ENCODE data around the gene CPNE5.

The CPNE5 gene

DNA sequence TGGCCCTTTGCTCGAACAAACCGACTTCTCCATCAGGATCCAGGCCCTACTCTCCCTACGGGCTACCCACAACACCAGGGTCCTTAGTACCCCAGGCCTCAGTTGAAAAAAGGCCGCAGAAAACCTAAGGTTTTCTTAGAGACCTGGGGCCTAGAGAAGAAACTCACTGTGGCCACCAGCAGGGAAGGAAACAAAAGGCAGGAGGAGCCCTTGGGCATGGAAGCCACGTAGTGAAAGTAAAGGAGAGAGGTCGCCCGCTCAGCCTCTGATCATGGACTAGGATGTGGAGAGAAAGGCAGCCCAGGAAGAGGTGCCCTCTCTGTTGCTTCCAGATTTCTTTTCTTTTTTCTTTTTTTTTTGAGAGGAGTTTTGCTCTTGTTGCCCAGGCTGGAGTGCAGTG lies 31.5 kb downstream of the CPNE5 start:
- FAIRE-seq (no peak), DNase-seq (ENCODE audit: insufficient read length) (no peak)
- TF ChIP-seq POLR2A (IDR thresholded peaks at IDR 0.05; ENCODE audit: low read depth, low read length) (no peak), POLR2AphosphoS5 (IDR thresholded peaks at IDR 0.05; ENCODE audit: low read depth, low read length) (no peak), TAF1 (IDR thresholded peaks at IDR 0.05; ENCODE audit: borderline replicate concordance, low read depth, low read length) (no peak)

DNA sequence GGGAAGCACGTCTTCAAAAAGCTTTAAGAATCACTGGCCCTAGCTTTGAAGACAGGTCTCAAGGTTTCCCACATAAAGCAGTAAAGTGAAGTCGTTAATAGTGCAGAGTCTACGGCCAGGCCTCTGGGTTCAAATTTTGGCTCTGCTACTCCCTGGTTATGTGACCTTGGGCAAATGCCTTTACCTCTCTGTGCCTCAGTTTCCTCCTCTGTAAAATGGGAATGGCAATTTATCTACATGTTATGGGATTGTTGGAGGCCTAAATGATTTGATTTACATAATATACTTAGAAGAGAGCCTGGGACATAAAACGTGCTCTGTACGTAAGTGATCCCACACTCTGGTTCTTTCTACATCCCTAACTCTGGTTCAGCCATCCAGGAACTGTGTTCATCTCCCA lies 32.1 kb downstream of the CPNE5 start:
- FAIRE-seq (no peak), DNase-seq (ENCODE audit: insufficient read length) (no peak)
- TF ChIP-seq TAF1 (IDR thresholded peaks at IDR 0.05; ENCODE audit: borderline replicate concordance, low read depth, low read length): no peak
- TF ChIP-seq POLR2A (IDR thresholded peaks at IDR 0.05; ENCODE audit: low read depth, low read length): no peak
- TF ChIP-seq POLR2AphosphoS5 (IDR thresholded peaks at IDR 0.05; ENCODE audit: low read depth, low read length): no peak

DNA sequence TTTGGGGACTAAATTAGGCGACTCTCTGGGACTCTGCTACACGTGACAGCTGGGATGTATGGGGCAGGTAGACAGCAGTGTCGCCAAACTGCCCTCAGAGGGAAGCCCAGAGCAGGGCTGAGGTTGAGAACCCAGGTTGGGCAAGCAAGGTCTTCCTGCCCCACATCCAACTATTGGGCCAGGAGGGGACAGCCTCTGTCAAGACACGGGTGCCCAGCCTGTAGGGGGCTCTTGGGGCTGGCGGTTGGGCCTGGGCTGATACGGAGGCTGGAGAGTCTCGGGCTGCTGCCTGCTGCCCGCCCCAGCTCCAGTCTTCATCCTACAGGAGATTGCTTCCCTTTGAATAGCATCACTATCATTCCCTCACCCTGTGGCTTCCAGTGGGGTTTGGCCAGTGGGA lies 33.3 kb downstream of the CPNE5 start:
- DNase-seq (ENCODE audit: insufficient read length): no peak
- TF ChIP-seq POLR2AphosphoS5 (IDR thresholded peaks at IDR 0.05; ENCODE audit: low read depth, low read length): no peak
- TF ChIP-seq TAF1 (IDR thresholded peaks at IDR 0.05; ENCODE audit: borderline replicate concordance, low read depth, low read length): no peak
- no peak for TF ChIP-seq POLR2A (IDR thresholded peaks at IDR 0.05; ENCODE audit: low read depth, low read length)
- FAIRE-seq: no peak

DNA sequence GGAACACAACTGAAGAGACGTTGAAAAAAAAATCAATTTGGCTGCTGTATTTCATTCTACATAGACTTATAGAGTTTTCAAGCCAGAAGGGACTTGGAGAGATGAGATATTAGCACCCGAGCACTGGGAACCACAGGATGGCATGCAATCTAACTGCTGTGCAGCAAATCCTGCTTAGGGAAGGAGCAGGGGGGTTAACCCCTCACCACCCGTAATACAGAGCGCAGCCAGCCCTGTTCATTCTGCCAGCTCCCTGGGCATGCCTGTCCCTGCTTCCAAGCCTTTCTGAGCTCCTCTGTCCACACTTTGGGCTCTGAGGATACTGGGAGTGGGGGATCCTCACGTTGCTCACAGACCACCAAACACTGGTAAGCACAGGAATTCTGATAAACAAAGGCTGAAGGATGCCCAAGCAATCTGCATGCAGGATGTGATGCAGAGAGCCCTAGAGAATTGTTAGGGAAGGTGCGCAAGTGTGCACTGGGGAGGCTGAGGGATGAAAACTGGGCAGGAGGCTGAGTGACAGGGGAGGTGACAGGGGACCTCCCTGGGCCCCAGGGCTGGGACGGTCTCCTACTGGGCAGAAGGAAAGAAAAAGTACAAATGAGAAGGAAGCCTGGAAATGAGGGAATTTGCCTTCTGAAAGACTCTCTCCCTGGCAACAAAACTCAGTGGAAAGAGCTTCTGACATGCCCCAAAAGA lies 34.0 kb downstream of the CPNE5 start:
- TF ChIP-seq POLR2A (IDR thresholded peaks at IDR 0.05; ENCODE audit: low read depth, low read length) (no peak), TAF1 (IDR thresholded peaks at IDR 0.05; ENCODE audit: borderline replicate concordance, low read depth, low read length) (no peak), POLR2AphosphoS5 (IDR thresholded peaks at IDR 0.05; ENCODE audit: low read depth, low read length) (no peak)
- FAIRE-seq: no peak
- DNase-seq (ENCODE audit: insufficient read length): no peak

DNA sequence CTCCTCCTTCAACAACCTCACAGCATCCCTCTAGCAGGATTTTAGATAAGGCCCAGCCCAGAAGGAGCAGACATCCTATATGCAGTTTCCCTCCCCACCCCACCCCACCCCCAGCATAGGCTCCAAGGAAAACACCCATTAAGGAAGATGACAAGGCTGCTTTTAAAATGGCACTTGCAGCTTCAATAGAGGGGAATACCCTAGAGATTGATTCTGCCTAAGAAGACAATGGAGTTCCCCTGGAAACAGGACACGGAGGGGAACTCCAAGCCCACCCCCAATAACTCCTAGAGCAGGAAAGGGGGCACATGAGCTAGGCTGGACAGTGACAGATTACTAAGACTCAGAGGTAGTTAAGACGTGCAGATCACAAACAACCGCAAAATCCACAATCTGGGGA lies 34.7 kb downstream of the CPNE5 start:
- FAIRE-seq: no peak
- DNase-seq (ENCODE audit: insufficient read length): no peak
- TF ChIP-seq TAF1 (IDR thresholded peaks at IDR 0.05; ENCODE audit: borderline replicate concordance, low read depth, low read length) (no peak), POLR2AphosphoS5 (IDR thresholded peaks at IDR 0.05; ENCODE audit: low read depth, low read length) (no peak)

DNA sequence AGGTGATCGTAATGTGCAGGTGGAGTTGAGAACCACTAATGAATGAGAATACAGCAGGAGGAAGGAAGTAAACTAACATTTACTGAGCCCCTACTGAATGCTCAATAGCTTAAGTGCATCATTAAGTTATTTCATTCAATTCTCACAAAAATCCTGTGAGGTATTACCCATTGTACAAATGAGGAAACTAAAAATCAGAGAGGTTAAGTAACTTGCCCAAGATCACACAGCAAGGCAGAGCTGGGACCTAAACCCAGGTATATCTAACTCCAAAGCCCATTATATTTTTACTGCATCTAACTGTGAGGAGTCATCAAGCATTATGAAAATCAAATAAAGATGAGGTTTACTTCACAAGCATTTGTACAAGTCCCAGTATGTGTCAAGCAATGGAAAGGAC lies 35.3 kb downstream of the CPNE5 start:
- DNase-seq (ENCODE audit: insufficient read length): no peak
- TF ChIP-seq POLR2AphosphoS5 (IDR thresholded peaks at IDR 0.05; ENCODE audit: low read depth, low read length) (no peak), POLR2A (IDR thresholded peaks at IDR 0.05; ENCODE audit: low read depth, low read length) (no peak), TAF1 (IDR thresholded peaks at IDR 0.05; ENCODE audit: borderline replicate concordance, low read depth, low read length) (no peak)
- FAIRE-seq: no peak

DNA sequence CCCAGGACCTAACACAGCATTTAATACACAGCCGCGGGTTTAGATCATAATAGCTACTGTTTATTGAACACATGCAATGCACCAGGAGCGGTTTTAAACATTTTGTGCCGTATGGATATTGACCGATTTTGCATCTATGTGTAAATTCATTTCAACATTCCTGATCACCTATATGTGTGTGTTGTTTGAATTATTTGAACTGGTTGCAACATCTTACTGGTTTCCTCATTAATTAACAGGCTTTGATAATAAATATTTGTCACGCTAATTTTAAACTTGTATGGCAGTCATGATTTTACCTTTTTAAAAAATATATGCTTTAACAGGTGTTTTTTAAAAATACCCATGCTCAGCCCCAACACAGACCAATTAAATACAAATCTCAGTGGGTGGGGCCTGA lies 35.8 kb downstream of the CPNE5 start:
- no peak for DNase-seq (ENCODE audit: insufficient read length)
- FAIRE-seq: no peak
- TF ChIP-seq POLR2AphosphoS5 (IDR thresholded peaks at IDR 0.05; ENCODE audit: low read depth, low read length): no peak
- TF ChIP-seq POLR2A (IDR thresholded peaks at IDR 0.05; ENCODE audit: low read depth, low read length): no peak
- no peak for TF ChIP-seq TAF1 (IDR thresholded peaks at IDR 0.05; ENCODE audit: borderline replicate concordance, low read depth, low read length)

DNA sequence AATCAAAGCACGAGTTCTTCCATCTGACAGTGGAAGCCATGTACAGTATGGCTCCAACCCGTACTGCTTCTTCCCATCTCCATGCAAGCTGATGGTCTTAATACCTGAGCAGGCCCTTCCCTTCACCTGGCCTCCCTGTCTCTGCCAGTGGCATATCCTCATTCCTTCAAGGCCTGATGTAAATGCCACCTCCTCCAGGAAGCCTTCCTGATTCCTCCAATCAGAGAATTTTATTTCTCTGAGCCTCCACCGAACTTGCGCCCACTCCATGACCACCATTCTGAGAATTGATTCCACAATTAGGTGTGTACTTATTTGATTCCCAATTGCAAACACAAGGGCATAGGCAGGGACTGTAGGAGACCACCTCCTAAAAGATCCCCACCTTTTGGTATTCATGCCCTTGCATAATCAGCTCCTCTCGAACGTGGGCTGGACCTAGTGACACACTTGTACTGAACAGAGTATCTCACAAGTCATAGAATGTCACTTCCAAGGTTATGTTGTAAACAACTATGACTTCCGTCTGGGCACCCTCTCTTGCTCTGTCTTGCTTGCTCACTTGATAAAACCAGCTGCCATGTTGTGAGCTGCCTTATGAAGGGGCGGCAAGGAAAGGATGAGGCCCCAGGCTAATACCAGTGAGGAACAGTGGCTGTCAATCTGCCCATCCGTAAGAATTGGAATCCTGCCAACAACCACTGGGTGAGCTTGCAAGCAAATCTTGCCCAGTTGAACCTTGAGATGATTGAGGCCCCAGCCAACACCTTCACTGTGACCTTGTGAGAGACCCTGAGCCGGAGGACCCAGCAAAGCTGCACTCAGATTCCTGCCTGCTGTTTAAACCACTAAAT lies 38.8 kb downstream of the CPNE5 start:
- DNase-seq (ENCODE audit: insufficient read length) (no peak), FAIRE-seq (no peak)
- TF ChIP-seq POLR2A (IDR thresholded peaks at IDR 0.05; ENCODE audit: low read depth, low read length) (no peak), POLR2AphosphoS5 (IDR thresholded peaks at IDR 0.05; ENCODE audit: low read depth, low read length) (no peak), TAF1 (IDR thresholded peaks at IDR 0.05; ENCODE audit: borderline replicate concordance, low read depth, low read length) (no peak)

DNA sequence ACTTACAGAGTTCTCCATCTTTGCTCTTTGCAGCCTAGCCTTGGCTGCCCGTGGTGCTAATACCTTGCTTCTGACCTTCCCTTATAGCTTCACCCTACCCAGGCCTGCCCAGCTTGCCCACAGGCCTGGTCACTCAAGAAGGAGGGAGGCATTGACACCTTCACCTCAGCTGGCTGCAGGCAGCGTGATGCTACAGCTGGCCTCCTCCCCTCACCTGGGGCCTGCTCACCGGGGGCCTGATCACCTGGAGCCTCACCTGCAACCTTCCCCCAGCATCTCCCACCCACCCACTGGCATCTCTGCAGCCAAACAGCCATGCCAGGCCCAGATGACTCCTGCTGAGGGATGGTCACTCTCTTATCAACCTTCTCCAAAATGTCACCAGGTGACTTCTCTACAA lies 40.4 kb downstream of the CPNE5 start:
- FAIRE-seq: no peak
- TF ChIP-seq POLR2A (IDR thresholded peaks at IDR 0.05; ENCODE audit: low read depth, low read length) (no peak), TAF1 (IDR thresholded peaks at IDR 0.05; ENCODE audit: borderline replicate concordance, low read depth, low read length) (no peak), POLR2AphosphoS5 (IDR thresholded peaks at IDR 0.05; ENCODE audit: low read depth, low read length) (no peak)
- DNase-seq (ENCODE audit: insufficient read length): no peak

DNA sequence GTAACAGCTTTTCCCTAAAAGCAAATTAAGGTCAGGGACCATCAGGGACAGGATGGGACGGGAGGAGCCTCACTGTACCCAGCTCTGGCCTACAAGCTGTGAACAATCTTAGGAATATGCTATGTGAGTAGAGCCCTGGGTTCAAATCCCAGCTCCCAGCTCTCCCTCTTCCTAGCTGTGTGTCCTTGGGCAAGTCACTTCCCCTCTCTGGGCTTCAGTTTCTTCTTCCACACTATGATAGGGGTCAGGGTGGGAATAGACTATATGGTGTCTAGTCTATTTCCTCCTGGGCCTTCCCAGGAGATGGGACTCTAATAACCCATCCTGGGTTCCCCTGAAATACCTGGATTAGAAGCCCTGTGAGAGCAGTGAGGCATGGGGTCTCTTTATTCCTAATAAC lies 41.6 kb downstream of the CPNE5 start:
- DNase-seq (ENCODE audit: insufficient read length) (no peak), FAIRE-seq (no peak)
- TF ChIP-seq TAF1 (IDR thresholded peaks at IDR 0.05; ENCODE audit: borderline replicate concordance, low read depth, low read length) (no peak), POLR2A (IDR thresholded peaks at IDR 0.05; ENCODE audit: low read depth, low read length) (no peak), POLR2AphosphoS5 (IDR thresholded peaks at IDR 0.05; ENCODE audit: low read depth, low read length) (no peak)

DNA sequence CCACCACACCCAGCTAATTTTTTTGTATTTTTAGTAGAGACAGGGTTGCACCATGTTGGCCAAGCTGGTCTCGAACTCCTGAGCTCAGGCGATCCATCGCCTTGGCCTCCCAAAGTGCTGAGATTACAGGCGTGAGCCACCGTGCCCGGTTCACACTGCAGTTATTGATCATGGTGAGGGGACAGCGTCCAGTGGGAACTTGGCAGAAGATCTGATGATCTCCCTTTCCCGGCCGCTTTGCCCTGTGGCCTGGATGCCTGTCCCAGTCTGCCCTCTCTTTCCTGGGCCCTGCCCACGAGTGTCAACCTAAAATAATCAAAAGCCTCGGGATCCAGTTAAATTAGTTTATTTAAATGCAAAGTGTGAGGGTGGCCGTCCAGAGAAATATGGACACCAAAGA lies 42.2 kb downstream of the CPNE5 start:
- DNase-seq (ENCODE audit: insufficient read length) (no peak), FAIRE-seq (no peak)
- no peak for TF ChIP-seq POLR2A (IDR thresholded peaks at IDR 0.05; ENCODE audit: low read depth, low read length)
- TF ChIP-seq TAF1 (IDR thresholded peaks at IDR 0.05; ENCODE audit: borderline replicate concordance, low read depth, low read length): no peak
- no peak for TF ChIP-seq POLR2AphosphoS5 (IDR thresholded peaks at IDR 0.05; ENCODE audit: low read depth, low read length)

DNA sequence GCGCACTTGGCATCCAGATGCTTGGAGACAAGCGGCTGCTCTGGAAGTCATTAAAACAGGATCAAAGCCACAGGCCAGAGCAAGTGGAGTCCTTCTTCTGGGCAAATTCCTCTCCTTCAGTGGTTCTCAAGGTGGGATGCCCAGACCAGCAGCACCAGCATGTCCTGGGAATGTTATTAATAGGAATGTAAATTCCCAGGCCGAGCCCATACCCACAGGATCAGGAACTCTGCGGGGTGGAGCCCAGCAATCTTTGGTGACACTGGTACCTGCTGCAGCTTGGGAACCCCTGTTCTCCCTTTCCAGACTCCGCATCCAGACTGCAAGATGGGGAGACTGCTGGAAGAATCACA lies 44.6 kb downstream of the CPNE5 start:
- TF ChIP-seq TAF1 (IDR thresholded peaks at IDR 0.05; ENCODE audit: borderline replicate concordance, low read depth, low read length): no peak
- no peak for TF ChIP-seq POLR2A (IDR thresholded peaks at IDR 0.05; ENCODE audit: low read depth, low read length)
- TF ChIP-seq POLR2AphosphoS5 (IDR thresholded peaks at IDR 0.05; ENCODE audit: low read depth, low read length): no peak
- DNase-seq (ENCODE audit: insufficient read length) (no peak), FAIRE-seq (no peak)
